ENCODE results near the gene SLC22A17. TPM values are rescaled to one million over a fixed set of nuclear protein-coding genes. Genes with fewer than 3 reads are reported as not detected.

The SLC22A17 gene
- total RNA-seq, 1 experiment from 2014 or later: 5.9 TPM

- DNase-seq (ENCODE audit: low read depth, low spot score) (no peak), ATAC-seq (no peak)
- Histone ChIP-seq H3K27ac (ENCODE audit: low read depth, low read length) (no peak overlapping the region), H3K4me2 (ENCODE audit: low read length) (no peak overlapping the region), H4K20me1 (ENCODE audit: insufficient read depth) (no peaks in the 10 kb centered on the region), H3K27me3 (ENCODE audit: insufficient read depth, low read length) (0 out of 2 replicates have a peak, but pooled peaks cover 6% of the 10 kb centered on the region), H3K9me2 (ENCODE audit: insufficient read depth) (no peaks in the 10 kb centered on the region), H3K4me1 (ENCODE audit: control insufficient read depth in 1 of 2, insufficient read depth in 2 of 2, low read length in 2 of 2) (no peaks in the 10 kb centered on the region), H3K79me2 (ENCODE audit: insufficient read depth, low read length) (no peaks in the 10 kb centered on the region), H3K9ac (ENCODE audit: low read length) (no peak overlapping the region), H3K36me3 (ENCODE audit: control insufficient read depth in 1 of 2, insufficient read depth in 2 of 2, low read length in 2 of 2) (no peaks in the 10 kb centered on the region), H3K9me3 (ENCODE audit: control insufficient read depth in 1 of 2, insufficient read depth in 1 of 2, low read depth in 1 of 2, low read length in 2 of 2) (no peaks in the 10 kb centered on the region), H3K4me3 (replicated peaks in 1 of 2; ENCODE audit: low read depth in 1 of 2, low read length in 2 of 2) (no peak overlapping the region), H2AFZ (ENCODE audit: low read depth, low read length, poor library complexity, severe bottlenecking) (no peak overlapping the region)
- RAD21 ChIA-PET (ENCODE audit: low non-redundant PET in 1 of 2, low total read pairs in 2 of 2, uncharacterized antibody in 2 of 2, unreplicated experiment in 2 of 2): interaction anchor here in 1 of 2 experiments (1.5 kb wide), 1 partner anchor 55 kb away, joined by 8 read pairs; no protein-coding TSS in a partner anchor
- POLR2A ChIA-PET: no interaction called here
- CTCF ChIA-PET: interaction anchor here (1.0 to 3.1 kb wide), 11 partner anchors 7 to 260 kb away, joined by 3 to 24 read pairs (median 7); partner anchors contain the start of genes PABPN1 and SLC22A17
- no TSS peak for BruUV-seq (replicated peaks)
- no peak for TF ChIP-seq TCF7L2 (IDR thresholded peaks at IDR 0.05; ENCODE audit: borderline replicate concordance, extremely low read depth, insufficient read depth, insufficient read length)
- TF ChIP-seq ATF3 (IDR thresholded peaks at IDR 0.05): no peak
- TF ChIP-seq CTCF (IDR thresholded peaks at IDR 0.05 in 2 of 3, conservative IDR thresholded peaks at IDR 0.05 in 1 of 3; ENCODE audit: borderline replicate concordance in 1 of 3, insufficient read depth in 1 of 3, low read depth in 2 of 3, low read length in 2 of 3): no peak
- TF ChIP-seq REST (IDR thresholded peaks at IDR 0.05; ENCODE audit: low read depth): no peak
- intact Hi-C loops (cut with micrococcal nuclease): loop anchor here (1.0 to 5.0 kb wide), 3 partner anchors 53 to 259 kb away; no protein-coding TSS in a partner anchor
Observed at GRCh38 chr14:23380976-23381375, 28.3 kb upstream of the SLC22A17 start.
